ENCODE data around the gene ODC1. TPM values are rescaled to one million over a fixed set of nuclear protein-coding genes. Genes with fewer than 3 reads are reported as not detected.

Gene ODC1
- total RNA-seq, 1 donor from 2014 or later, result 119 TPM

DNA sequence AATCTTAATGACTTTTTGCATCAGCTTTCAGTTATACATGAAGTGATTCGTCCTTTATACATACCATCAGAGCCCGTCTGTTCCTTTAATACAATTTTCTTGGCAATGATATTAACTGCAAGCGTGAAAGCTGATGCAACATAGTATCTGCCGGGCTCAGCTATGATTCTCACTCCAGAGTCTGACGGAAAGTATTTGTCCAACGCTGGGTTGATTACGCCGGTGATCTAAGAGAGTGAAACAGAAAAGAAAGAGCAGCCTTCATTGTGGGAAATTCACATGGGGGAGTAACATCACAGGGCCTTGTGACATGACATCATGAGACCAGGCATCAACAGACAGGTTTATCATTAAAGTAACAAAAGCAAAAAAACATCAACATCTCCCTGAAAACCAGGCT is 6.2 kb downstream of the ODC1 start:
- Histone ChIP-seq H3K27me3 (ENCODE audit: insufficient read depth, low read length) (no peaks in the 10 kb centered on the region), H3K9ac (ENCODE audit: low read length) (no peak overlapping the region), H3K9me3 (ENCODE audit: insufficient read depth, low read depth, low read length) (no peaks in the 10 kb centered on the region), H3K4me1 (ENCODE audit: insufficient read depth, low read length) (peaks cover 11% of the 10 kb centered on the region), H3K79me2 (ENCODE audit: insufficient read depth, low read length) (peaks cover 39% of the 10 kb centered on the region), H4K20me1 (ENCODE audit: insufficient read depth, low read length) (peaks cover 67% of the 10 kb centered on the region), H3K4me3 (ENCODE audit: insufficient read depth, low read depth, low read length) (no peak overlapping the region), H3K4me2 (ENCODE audit: low read length) (no peak overlapping the region), H2AFZ (ENCODE audit: low read depth, low read length) (no peak overlapping the region), H3K36me3 (ENCODE audit: insufficient read depth, low read length) (peaks cover 54% of the 10 kb centered on the region), H3K27ac (ENCODE audit: low read depth, low read length) (no peak overlapping the region)
- H3K4me3 Mint-ChIP-seq (ENCODE audit: unreplicated experiment), result no peak overlapping the region
- peaks cover 2% of the 10 kb centered on the region for H3K4me1 Mint-ChIP-seq (ENCODE audit: low read depth, unreplicated experiment)
- FAIRE-seq, result no peak
- no peaks in the 10 kb centered on the region for H3K9me3 Mint-ChIP-seq (ENCODE audit: unreplicated experiment)
- DNase-seq (ENCODE audit: low read depth), result no peak
- H3K27ac Mint-ChIP-seq (ENCODE audit: unreplicated experiment), result no peak overlapping the region
- no peak for TF ChIP-seq EZH2 (IDR thresholded peaks at IDR 0.05; ENCODE audit: insufficient read depth, low read length)
- TF ChIP-seq, protein P1, sequence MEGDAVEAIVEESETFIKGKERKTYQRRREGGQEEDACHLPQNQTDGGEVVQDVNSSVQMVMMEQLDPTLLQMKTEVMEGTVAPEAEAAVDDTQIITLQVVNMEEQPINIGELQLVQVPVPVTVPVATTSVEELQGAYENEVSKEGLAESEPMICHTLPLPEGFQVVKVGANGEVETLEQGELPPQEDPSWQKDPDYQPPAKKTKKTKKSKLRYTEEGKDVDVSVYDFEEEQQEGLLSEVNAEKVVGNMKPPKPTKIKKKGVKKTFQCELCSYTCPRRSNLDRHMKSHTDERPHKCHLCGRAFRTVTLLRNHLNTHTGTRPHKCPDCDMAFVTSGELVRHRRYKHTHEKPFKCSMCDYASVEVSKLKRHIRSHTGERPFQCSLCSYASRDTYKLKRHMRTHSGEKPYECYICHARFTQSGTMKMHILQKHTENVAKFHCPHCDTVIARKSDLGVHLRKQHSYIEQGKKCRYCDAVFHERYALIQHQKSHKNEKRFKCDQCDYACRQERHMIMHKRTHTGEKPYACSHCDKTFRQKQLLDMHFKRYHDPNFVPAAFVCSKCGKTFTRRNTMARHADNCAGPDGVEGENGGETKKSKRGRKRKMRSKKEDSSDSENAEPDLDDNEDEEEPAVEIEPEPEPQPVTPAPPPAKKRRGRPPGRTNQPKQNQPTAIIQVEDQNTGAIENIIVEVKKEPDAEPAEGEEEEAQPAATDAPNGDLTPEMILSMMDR (IDR thresholded peaks at IDR 0.05; ENCODE audit: insufficient read depth, low read depth, low read length), result no peak
- H3K36me3 Mint-ChIP-seq (ENCODE audit: low read depth, unreplicated experiment), result peaks cover 21% of the 10 kb centered on the region
- H3K27me3 Mint-ChIP-seq (ENCODE audit: low read depth, unreplicated experiment), result no peaks in the 10 kb centered on the region

DNA sequence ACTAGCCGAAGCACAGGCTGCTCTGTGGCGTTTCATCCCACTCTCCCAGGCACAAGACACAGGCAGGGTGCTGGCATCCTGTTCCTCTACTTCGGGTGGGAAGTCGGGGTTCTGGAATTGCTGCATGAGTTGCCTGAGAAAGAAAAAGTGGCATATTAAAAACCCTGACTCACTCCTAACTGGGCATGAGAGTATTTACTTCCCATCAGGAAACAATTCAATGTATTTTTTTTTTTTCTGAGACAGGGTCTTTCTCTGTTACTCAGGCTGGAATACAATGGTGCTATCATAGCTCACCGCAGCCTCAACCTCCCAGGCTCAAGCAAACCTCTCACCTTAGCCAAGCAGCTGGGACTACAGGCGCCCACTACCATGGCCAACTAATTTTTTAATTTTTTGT is 7.4 kb downstream of the ODC1 start:
- no peak overlapping the region for H3K9ac ChIP-seq (ENCODE audit: low read length)
- H3K27me3 Mint-ChIP-seq (ENCODE audit: low read depth, unreplicated experiment), result no peaks in the 10 kb centered on the region
- no peak for TF ChIP-seq EZH2 (IDR thresholded peaks at IDR 0.05; ENCODE audit: insufficient read depth, low read length)
- TF ChIP-seq, protein P1 (IDR thresholded peaks at IDR 0.05; ENCODE audit: insufficient read depth, low read depth, low read length), result no peak
- H4K20me1 ChIP-seq (ENCODE audit: insufficient read depth, low read length), result peaks cover 55% of the 10 kb centered on the region
- DNase-seq (ENCODE audit: low read depth), result no peak
- H3K4me3 Mint-ChIP-seq (ENCODE audit: unreplicated experiment), result no peak overlapping the region
- peaks cover 54% of the 10 kb centered on the region for H3K36me3 ChIP-seq (ENCODE audit: insufficient read depth, low read length)
- FAIRE-seq, result no peak
- H3K4me1 Mint-ChIP-seq (ENCODE audit: low read depth, unreplicated experiment), result no peaks in the 10 kb centered on the region
- no peak overlapping the region for H2AFZ ChIP-seq (ENCODE audit: low read depth, low read length)
- H3K27ac ChIP-seq (ENCODE audit: low read depth, low read length), result no peak overlapping the region
- no peak overlapping the region for H3K27ac Mint-ChIP-seq (ENCODE audit: unreplicated experiment)
- no peak overlapping the region for H3K4me2 ChIP-seq (ENCODE audit: low read length)
- peaks cover 21% of the 10 kb centered on the region for H3K36me3 Mint-ChIP-seq (ENCODE audit: low read depth, unreplicated experiment)
- H3K4me3 ChIP-seq (ENCODE audit: insufficient read depth, low read depth, low read length), result no peak overlapping the region
- no peaks in the 10 kb centered on the region for H3K9me3 ChIP-seq (ENCODE audit: insufficient read depth, low read depth, low read length)
- H3K4me1 ChIP-seq (ENCODE audit: insufficient read depth, low read length), result peaks cover 3% of the 10 kb centered on the region
- no peaks in the 10 kb centered on the region for H3K27me3 ChIP-seq (ENCODE audit: insufficient read depth, low read length)
- peaks cover 27% of the 10 kb centered on the region for H3K79me2 ChIP-seq (ENCODE audit: insufficient read depth, low read length)
- no peaks in the 10 kb centered on the region for H3K9me3 Mint-ChIP-seq (ENCODE audit: unreplicated experiment)

DNA sequence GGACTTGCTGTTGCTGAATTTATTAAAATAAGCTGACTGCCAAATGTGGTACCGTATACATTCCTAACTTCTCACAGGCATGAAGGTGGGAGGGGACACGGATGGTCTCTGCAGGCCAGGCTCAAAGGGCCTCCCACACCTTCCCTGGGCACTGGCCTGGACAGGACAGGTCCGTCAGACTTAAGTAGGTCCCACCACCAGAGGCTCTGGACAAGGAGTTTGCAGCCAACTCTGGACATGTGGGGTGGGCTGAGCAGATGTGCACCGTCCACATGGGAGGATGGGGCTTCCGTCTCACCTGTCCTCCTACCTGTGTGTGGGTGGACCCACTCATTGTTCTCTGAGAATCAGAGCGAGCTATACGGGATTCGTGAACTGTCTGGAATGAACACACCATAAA is 8.2 kb downstream of the ODC1 start:
- Histone ChIP-seq H3K36me3 (ENCODE audit: insufficient read depth, low read length) (peaks cover 54% of the 10 kb centered on the region), H3K9ac (ENCODE audit: low read length) (no peak overlapping the region), H3K4me2 (ENCODE audit: low read length) (no peak overlapping the region), H2AFZ (ENCODE audit: low read depth, low read length) (no peak overlapping the region), H3K4me1 (ENCODE audit: insufficient read depth, low read length) (peaks cover under 1% of the 10 kb centered on the region), H4K20me1 (ENCODE audit: insufficient read depth, low read length) (peaks cover 48% of the 10 kb centered on the region), H3K9me3 (ENCODE audit: insufficient read depth, low read depth, low read length) (no peaks in the 10 kb centered on the region), H3K27me3 (ENCODE audit: insufficient read depth, low read length) (no peaks in the 10 kb centered on the region), H3K4me3 (ENCODE audit: insufficient read depth, low read depth, low read length) (no peak overlapping the region), H3K79me2 (ENCODE audit: insufficient read depth, low read length) (peaks cover 19% of the 10 kb centered on the region), H3K27ac (ENCODE audit: low read depth, low read length) (no peak overlapping the region)
- Mint-ChIP-seq H3K9me3 (ENCODE audit: unreplicated experiment) (no peaks in the 10 kb centered on the region), H3K36me3 (ENCODE audit: low read depth, unreplicated experiment) (peaks cover 21% of the 10 kb centered on the region), H3K27ac (ENCODE audit: unreplicated experiment) (no peak overlapping the region), H3K4me1 (ENCODE audit: low read depth, unreplicated experiment) (no peaks in the 10 kb centered on the region), H3K4me3 (ENCODE audit: unreplicated experiment) (no peak overlapping the region), H3K27me3 (ENCODE audit: low read depth, unreplicated experiment) (peaks cover 3% of the 10 kb centered on the region)
- FAIRE-seq (no peak), DNase-seq (ENCODE audit: low read depth) (no peak)
- no peak for TF ChIP-seq EZH2 (IDR thresholded peaks at IDR 0.05; ENCODE audit: insufficient read depth, low read length)
- TF ChIP-seq, protein P1 (IDR thresholded peaks at IDR 0.05; ENCODE audit: insufficient read depth, low read depth, low read length), result no peak

Measured in astrocyte (in vitro differentiated cells and primary cell).